ENCODE data around the gene AGPAT4. TPM values are rescaled to one million over a fixed set of nuclear protein-coding genes. Genes with fewer than 3 reads are reported as not detected.

AGPAT4 gene
- total and polyA plus RNA-seq, 8 donors, result 12.4 to 19.4 (median 15.7) TPM

DNA sequence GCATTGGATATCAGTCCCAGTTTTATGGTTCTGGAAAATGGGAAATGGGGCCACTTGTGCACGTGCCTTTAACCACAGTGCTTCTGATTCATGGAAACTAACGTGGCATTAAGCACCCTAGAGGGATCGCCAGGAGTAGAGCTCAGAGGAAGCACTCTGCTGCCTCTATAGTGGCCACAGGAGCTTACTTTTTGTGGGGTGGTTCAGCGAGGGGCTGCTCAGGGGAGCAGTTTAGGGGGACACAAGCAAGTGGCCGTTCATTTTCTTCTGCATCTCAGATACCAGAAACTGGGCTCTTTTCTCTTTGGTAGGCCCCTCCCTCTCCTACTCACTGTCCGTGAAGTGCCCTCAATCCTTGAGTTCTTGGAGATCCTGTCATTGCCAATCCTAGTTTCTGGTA lies 28.5 kb downstream of the AGPAT4 start:
- no peaks in the 10 kb centered on the region for H3K9me3 ChIP-seq
- H3K27me3 ChIP-seq, result no peaks in the 10 kb centered on the region
- no peak for DNase-seq
- no peak overlapping the region for H3K4me3 ChIP-seq
- intact Hi-C loops (cut with DNase I), result no loop called here
- peaks cover 0 to 12% of the 10 kb centered on the region in 2 donors for H3K4me1 ChIP-seq
- ATAC-seq, result no peak
- H3K36me3 ChIP-seq, result peaks cover 0 to 6% of the 10 kb centered on the region in 2 donors
- TF ChIP-seq, protein P1, sequence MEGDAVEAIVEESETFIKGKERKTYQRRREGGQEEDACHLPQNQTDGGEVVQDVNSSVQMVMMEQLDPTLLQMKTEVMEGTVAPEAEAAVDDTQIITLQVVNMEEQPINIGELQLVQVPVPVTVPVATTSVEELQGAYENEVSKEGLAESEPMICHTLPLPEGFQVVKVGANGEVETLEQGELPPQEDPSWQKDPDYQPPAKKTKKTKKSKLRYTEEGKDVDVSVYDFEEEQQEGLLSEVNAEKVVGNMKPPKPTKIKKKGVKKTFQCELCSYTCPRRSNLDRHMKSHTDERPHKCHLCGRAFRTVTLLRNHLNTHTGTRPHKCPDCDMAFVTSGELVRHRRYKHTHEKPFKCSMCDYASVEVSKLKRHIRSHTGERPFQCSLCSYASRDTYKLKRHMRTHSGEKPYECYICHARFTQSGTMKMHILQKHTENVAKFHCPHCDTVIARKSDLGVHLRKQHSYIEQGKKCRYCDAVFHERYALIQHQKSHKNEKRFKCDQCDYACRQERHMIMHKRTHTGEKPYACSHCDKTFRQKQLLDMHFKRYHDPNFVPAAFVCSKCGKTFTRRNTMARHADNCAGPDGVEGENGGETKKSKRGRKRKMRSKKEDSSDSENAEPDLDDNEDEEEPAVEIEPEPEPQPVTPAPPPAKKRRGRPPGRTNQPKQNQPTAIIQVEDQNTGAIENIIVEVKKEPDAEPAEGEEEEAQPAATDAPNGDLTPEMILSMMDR (IDR thresholded peaks at IDR 0.05), result no peak
- no peak overlapping the region for H3K27ac ChIP-seq

DNA sequence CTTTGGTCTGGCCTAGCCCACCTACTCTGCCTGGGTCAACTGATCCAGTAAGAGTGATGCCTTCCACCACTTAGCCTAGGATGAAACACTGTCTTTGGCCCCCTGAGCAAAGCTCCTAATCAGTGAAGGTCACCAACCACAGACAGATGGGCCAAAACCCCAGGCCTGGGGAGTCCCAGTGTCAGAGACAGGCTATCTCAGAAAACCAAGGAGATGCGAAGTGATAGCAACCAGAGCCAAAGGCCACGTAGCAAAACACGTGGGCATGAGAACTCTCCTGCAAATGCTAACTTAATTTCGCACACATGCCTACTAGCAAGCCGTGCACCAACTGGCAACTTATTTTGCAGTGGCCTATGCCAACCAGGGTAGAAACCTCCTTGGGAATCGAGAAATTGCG lies 29.1 kb downstream of the AGPAT4 start:
- intact Hi-C loops (cut with DNase I), result no loop called here
- Histone ChIP-seq H3K4me3 (no peak overlapping the region), H3K36me3 (peaks cover 0 to 6% of the 10 kb centered on the region in 2 donors), H3K27ac (no peak overlapping the region), H3K9me3 (no peaks in the 10 kb centered on the region), H3K27me3 (no peaks in the 10 kb centered on the region), H3K4me1 (peaks cover 0 to 12% of the 10 kb centered on the region in 2 donors)
- ATAC-seq (no peak), DNase-seq (no peak)
- TF ChIP-seq, protein P1 (IDR thresholded peaks at IDR 0.05), result no peak

DNA sequence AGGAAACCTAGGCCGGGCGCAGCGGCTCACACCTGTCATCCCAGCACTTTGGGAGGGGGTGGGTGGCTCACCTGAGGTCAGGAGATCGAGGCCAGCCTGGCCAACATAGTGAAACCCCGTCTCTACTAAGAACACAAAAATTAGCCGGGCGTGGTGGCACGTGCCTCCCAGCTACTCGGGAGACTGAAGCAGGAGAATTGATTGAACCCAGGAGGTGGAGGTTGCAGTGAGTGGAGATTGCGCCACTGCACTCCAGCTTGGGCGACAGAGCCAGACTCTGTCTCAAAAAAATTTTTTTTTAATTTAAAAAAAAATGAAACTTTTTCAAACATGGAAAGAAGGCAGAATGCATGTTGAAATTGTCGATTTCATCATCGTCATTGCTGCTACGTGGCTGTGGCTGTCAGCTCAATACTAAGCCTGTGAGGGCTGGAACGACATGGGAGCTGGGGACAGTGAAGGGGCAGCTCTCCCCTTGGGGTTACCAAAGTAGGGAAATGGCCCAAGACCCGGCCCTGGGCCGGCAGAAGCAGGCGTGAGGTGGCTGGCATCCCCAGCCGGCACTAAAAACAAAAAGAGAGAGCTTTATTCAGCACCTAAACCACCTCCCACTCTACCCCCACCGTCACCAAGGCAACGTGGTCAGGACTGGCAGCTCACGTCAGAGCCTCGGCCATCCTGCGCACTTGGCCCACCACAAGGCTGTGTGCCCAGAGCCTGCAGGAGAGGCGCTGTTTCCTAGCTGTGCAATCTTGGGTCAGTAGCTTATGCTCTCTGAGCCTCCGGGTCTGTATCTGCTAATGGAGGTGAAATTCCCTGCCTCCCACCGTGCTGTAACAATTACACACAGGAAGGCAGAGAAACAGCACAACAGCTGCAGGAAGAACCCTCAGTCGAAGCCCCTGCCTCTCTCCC lies 30.8 kb downstream of the AGPAT4 start:
- Histone ChIP-seq H3K27ac (no peak overlapping the region), H3K9me3 (no peaks in the 10 kb centered on the region), H3K4me1 (peaks cover 0 to 12% of the 10 kb centered on the region in 2 donors), H3K36me3 (peaks cover 0 to 11% of the 10 kb centered on the region in 2 donors), H3K27me3 (no peaks in the 10 kb centered on the region), H3K4me3 (no peak overlapping the region)
- DNase-seq (peak; percentile 41 to 78 (median 74)), ATAC-seq (peak; percentile 85)
- TF ChIP-seq, protein P1 (IDR thresholded peaks at IDR 0.05), result no peak
- intact Hi-C loops (cut with DNase I), result no loop called here

DNA sequence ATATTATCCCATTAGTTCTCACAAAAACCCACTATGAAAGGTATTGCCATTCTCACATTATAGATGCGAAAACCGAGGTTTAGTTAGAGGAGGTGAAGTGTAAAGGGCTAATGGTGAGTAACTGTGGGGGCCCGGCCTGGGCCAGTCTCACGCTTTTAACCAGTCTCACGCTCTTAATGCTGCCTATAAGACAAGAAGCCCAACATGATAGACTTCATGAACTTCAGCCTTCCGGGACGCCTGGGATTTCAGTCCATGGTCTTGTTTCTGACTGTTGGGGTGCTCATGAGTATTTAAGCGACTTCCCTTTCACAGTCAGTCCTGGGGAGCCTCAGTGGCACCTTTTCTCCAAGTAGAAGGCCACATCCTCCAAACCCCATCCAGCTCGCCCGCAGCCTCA lies 31.7 kb downstream of the AGPAT4 start:
- peaks cover 0 to 11% of the 10 kb centered on the region in 2 donors for H3K36me3 ChIP-seq
- peaks cover 0 to 12% of the 10 kb centered on the region in 2 donors for H3K4me1 ChIP-seq
- ATAC-seq, result no peak
- no peak for DNase-seq
- H3K27me3 ChIP-seq, result no peaks in the 10 kb centered on the region
- TF ChIP-seq, protein P1 (IDR thresholded peaks at IDR 0.05), result no peak
- H3K4me3 ChIP-seq, result no peak overlapping the region
- H3K27ac ChIP-seq, result no peak overlapping the region
- H3K9me3 ChIP-seq, result no peaks in the 10 kb centered on the region
- intact Hi-C loops (cut with DNase I), result no loop called here

DNA sequence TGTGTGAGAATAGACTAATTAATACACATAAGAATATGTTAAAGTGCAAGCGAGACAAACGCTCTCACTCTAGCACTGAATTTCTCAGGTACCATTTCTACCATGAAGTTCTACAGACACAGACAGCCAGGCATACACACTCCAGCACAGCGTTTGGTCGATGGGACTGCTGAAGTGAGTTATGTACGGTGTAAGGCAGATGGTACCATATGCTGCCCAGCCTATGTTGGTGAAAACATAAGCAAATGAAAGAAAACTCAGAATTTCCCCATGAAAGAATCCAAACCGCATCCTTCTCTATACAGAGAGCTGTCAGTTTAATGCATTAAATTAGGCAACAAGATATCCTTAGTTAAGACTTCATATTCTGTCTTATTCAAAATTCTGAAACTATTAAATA lies 34.9 kb downstream of the AGPAT4 start:
- TF ChIP-seq, protein P1 (IDR thresholded peaks at IDR 0.05), result no peak
- ATAC-seq, result no peak
- DNase-seq, result no peak
- H3K27ac ChIP-seq, result no peak overlapping the region
- peaks cover 0 to 5% of the 10 kb centered on the region in 2 donors for H3K36me3 ChIP-seq
- H3K4me1 ChIP-seq, result peaks cover 0 to 17% of the 10 kb centered on the region in 2 donors
- H3K4me3 ChIP-seq, result no peak overlapping the region
- intact Hi-C loops (cut with DNase I), result no loop called here
- H3K9me3 ChIP-seq, result no peaks in the 10 kb centered on the region
- no peaks in the 10 kb centered on the region for H3K27me3 ChIP-seq

All from left lung (tissue), 10 donors.